ENCODE results near the gene STPG3. TPM values are rescaled to one million over a fixed set of nuclear protein-coding genes. Genes with fewer than 3 reads are reported as not detected.

STPG3 gene
- total and polyA plus RNA-seq, 2 of the 4 experiments (the other 2 are of a cell fraction), result not detected

- no peak for TF ChIP-seq ELK1 (IDR thresholded peaks at IDR 0.05; ENCODE audit: borderline replicate concordance, low read depth, low read length)
- TF ChIP-seq RFX5 (IDR thresholded peaks at IDR 0.05; ENCODE audit: low read depth, low read length), result no peak
- TF ChIP-seq POLR2A (IDR thresholded peaks at IDR 0.05; ENCODE audit: low read depth, low read length), result no peak
- TF ChIP-seq MAFK (IDR thresholded peaks at IDR 0.05; ENCODE audit: low read depth, low read length), result no peak
- no peak for TF ChIP-seq RCOR1 (IDR thresholded peaks at IDR 0.05; ENCODE audit: insufficient replicate concordance, low read length)
These were observed 47.5 kb downstream of the STPG3 start (continued) for GRCh38 chr9:137298401-137299202.

DNA sequence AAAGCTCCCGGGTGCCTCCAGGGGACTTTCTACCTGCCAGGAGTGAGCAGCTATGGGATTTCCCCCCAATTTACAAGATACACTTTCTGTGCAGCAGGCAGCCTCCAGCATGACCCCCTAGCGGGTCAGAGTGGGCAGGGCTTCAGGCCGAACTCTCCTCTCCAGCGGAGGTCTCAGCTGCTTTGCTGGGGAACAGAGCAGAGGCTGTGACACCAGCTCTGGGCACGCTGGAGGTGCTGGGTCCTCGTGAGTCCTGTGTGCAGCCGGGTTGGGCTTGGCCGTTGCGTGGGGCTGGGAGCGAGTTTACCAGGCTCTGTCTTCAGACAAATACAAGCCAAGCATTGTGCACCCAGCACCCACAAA lies 48.1 kb downstream of the STPG3 start:
- CTCF ChIA-PET, result no interaction called here
- WGBS, 2 experiments (ENCODE audit: extremely low coverage in 2 of 2, insufficient read length in 1 of 2), result 57% methylated on average over 6 of the region's 10 CpGs; no CpG with 5 or more reads in 1 of the 2 experiments
- peaks cover 33% of the 10 kb centered on the region for H3K27me3 ChIP-seq (ENCODE audit: control insufficient read depth, insufficient read depth, low read length)

More for the DNA sequence above, 48.1 kb downstream of the STPG3 start:
- H4K20me1 ChIP-seq (ENCODE audit: insufficient read depth, low read length), result peaks cover 4% of the 10 kb centered on the region; the same call in 1 of the 2 replicates
- ATAC-seq (ENCODE audit: low read depth) (no peak), DNase-seq (no peak)
- no peak overlapping the region for H3K4ac ChIP-seq (ENCODE audit: low read depth, low read length)
- H4K5ac ChIP-seq (ENCODE audit: low read depth, low read length), result no peak overlapping the region
- H3K4me2 ChIP-seq (ENCODE audit: low read depth, low read length), result no peak overlapping the region
- no peak overlapping the region for H3K56ac ChIP-seq (ENCODE audit: extremely low read depth, insufficient read depth, low read length)
- peaks cover 3% of the 10 kb centered on the region; the same call in 1 of the 2 replicates for H3K9me3 ChIP-seq (ENCODE audit: control insufficient read depth, insufficient read depth, low read length)
- no peak overlapping the region for H4K8ac ChIP-seq (ENCODE audit: low read depth in 2 of 2, low read length in 2 of 2)
- H3K23ac ChIP-seq (ENCODE audit: low read depth, low read length), result no peak overlapping the region
- H2AFZ ChIP-seq (replicated peaks; ENCODE audit: low read length, poor library complexity), result no peak overlapping the region
- H3K4me3 ChIP-seq (ENCODE audit: insufficient read depth, low read depth, low read length), result no peak overlapping the region
- no peak overlapping the region for H2AK9ac ChIP-seq (replicated peaks; ENCODE audit: low read depth, low read length, poor library complexity)
- no peak overlapping the region for H3K18ac ChIP-seq (ENCODE audit: low read depth, low read length)
- no peak overlapping the region for H3K27ac ChIP-seq (ENCODE audit: insufficient read depth, low read length)
- no peak overlapping the region for H2BK20ac ChIP-seq (ENCODE audit: low read depth, low read length)
- H3K14ac ChIP-seq (replicated peaks; ENCODE audit: low read depth, low read length), result no peak overlapping the region
- dilution Hi-C loops (cut with HindIII; ENCODE audit: low sequenced_read_pairs, unreplicated experiment) (no loop called here), intact Hi-C loops (cut with micrococcal nuclease) (no loop called here), in situ Hi-C loops (cut with MboI; ENCODE audit: low sequenced_read_pairs) (no loop called here)
- H3K79me1 ChIP-seq (ENCODE audit: low read depth in 1 of 2, low read length in 2 of 2), result no peaks in the 10 kb centered on the region
- TF ChIP-seq, protein P1, sequence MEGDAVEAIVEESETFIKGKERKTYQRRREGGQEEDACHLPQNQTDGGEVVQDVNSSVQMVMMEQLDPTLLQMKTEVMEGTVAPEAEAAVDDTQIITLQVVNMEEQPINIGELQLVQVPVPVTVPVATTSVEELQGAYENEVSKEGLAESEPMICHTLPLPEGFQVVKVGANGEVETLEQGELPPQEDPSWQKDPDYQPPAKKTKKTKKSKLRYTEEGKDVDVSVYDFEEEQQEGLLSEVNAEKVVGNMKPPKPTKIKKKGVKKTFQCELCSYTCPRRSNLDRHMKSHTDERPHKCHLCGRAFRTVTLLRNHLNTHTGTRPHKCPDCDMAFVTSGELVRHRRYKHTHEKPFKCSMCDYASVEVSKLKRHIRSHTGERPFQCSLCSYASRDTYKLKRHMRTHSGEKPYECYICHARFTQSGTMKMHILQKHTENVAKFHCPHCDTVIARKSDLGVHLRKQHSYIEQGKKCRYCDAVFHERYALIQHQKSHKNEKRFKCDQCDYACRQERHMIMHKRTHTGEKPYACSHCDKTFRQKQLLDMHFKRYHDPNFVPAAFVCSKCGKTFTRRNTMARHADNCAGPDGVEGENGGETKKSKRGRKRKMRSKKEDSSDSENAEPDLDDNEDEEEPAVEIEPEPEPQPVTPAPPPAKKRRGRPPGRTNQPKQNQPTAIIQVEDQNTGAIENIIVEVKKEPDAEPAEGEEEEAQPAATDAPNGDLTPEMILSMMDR (conservative IDR thresholded peaks at IDR 0.05; ENCODE audit: low read depth, low read length), result no peak
- no peak for TF ChIP-seq CEBPB (IDR thresholded peaks at IDR 0.05; ENCODE audit: low read depth, low read length)
- no peak for TF ChIP-seq POLR2A (IDR thresholded peaks at IDR 0.05; ENCODE audit: low read depth, low read length)
- no peak overlapping the region for H3K9ac ChIP-seq (ENCODE audit: low read depth, low read length)
- H2AK5ac ChIP-seq (ENCODE audit: low read depth, low read length), result no peak overlapping the region
- H3K4me1 ChIP-seq (ENCODE audit: control insufficient read depth, insufficient read depth, low read length), result peaks cover 3% of the 10 kb centered on the region
- H2BK5ac ChIP-seq (ENCODE audit: low read depth, low read length, poor library complexity, severe bottlenecking), result no peak overlapping the region
- BruUV-seq (replicated peaks), result no TSS peak
- no peak overlapping the region for H4K91ac ChIP-seq (ENCODE audit: insufficient read depth, low read depth, low read length)
- H2BK15ac ChIP-seq (ENCODE audit: low read depth, low read length), result no peak overlapping the region
- no peaks in the 10 kb centered on the region for H3K36me3 ChIP-seq (ENCODE audit: control insufficient read depth, insufficient read depth, low read length)
- POLR2A ChIA-PET (ENCODE audit: unreplicated experiment), result no interaction called here
- no peaks in the 10 kb centered on the region for H3K9me1 ChIP-seq (ENCODE audit: insufficient read depth, low read length)
- H2BK120ac ChIP-seq (ENCODE audit: low read depth, low read length), result no peak overlapping the region

All from IMR-90 (cell line).